PC-9 (cell line): ENCODE data around the gene DTX1. TPM values are rescaled to one million over a fixed set of nuclear protein-coding genes. Genes with fewer than 3 reads are reported as not detected.

ENCODE experiments used
- BruUV-seq: library from RNA; stranded (reverse); fragments of 400-500 nt; replicated peaks from 2 replicates; lab custom pipeline; 2021; lab: Mats Ljungman, UMichigan
- CTCF ChIA-PET: fragments of 300-600 bp; sonication (Branson Sonifier 250); formaldehyde crosslinking; loops from one replicate; lab custom pipeline; 2022; ENCODE audit warnings: antibody characterized with exemption; lab: Charles Lee
- POLR2A ChIA-PET: fragments of 300-600 bp; sonication (Branson Sonifier 250); formaldehyde crosslinking; loops from one replicate; lab custom pipeline; 2022; ENCODE audit warnings: antibody characterized with exemption; ENCODE audit not compliant: unreplicated experiment; lab: Charles Lee
- DNase-seq, 2 experiments: peaks; one replicate each; pipeline versions ENCODE4 v3.0.0 to v3.0.0-alpha.2; 2015 to 2022; ENCODE audit warnings: mixed read lengths in 1 of 2
- H2AFZ ChIP-seq: fragments of 200-600 bp; sonication (generic); 2 replicates; pipeline ENCODE4 v1.8.1; 2017; ENCODE audit warnings: antibody characterized with exemption
- H3F3A ChIP-seq: fragments of 200-600 bp; sonication (generic); 2 replicates; pipeline ENCODE4 v1.8.1; 2017; ENCODE audit warnings: antibody characterized with exemption, mild to moderate bottlenecking, low read depth; ENCODE audit not compliant: insufficient read depth
- H3K27ac ChIP-seq: fragments of 200-600 bp; sonication (generic); 2 replicates; pipeline ENCODE4 v1.6.1; 2016; ENCODE audit warnings: mixed run types
- H3K27me3 ChIP-seq: fragments of 200-600 bp; sonication (generic); 2 replicates; pipeline ENCODE4 v1.6.1; 2016; ENCODE audit warnings: low read depth, mixed run types; ENCODE audit not compliant: insufficient read depth
- H3K36me3 ChIP-seq: fragments of 200-600 bp; sonication (generic); 2 replicates; pipeline ENCODE4 v1.6.1; 2016; ENCODE audit warnings: low read depth, mixed run types
- H3K4me1 ChIP-seq: fragments of 200-600 bp; sonication (generic); replicated peaks from 2 replicates; pipeline ENCODE4 v1.6.1; 2016; ENCODE audit warnings: mixed run types; ENCODE audit not compliant: insufficient read depth
- H3K4me2 ChIP-seq: fragments of 200-600 bp; sonication (generic); 2 replicates; pipeline ENCODE4 v1.6.1; 2017; ENCODE audit warnings: mixed run types
- H3K4me3 ChIP-seq: fragments of 200-600 bp; sonication (generic); 2 replicates; pipeline ENCODE4 v1.6.1; 2016; ENCODE audit warnings: mixed run types
- H3K79me2 ChIP-seq: fragments of 200-600 bp; sonication (generic); 2 replicates; pipeline ENCODE4 v1.6.1; 2017; ENCODE audit warnings: low read depth, mixed run types
- H3K9me2 ChIP-seq: fragments of 200-600 bp; sonication (generic); 2 replicates; pipeline ENCODE4 v1.8.1; 2017; ENCODE audit warnings: mild to moderate bottlenecking; ENCODE audit not compliant: insufficient read depth
- H3K9me3 ChIP-seq: fragments of 200-600 bp; sonication (generic); 2 replicates; pipeline ENCODE4 v1.8.1; 2016; ENCODE audit warnings: low read depth; ENCODE audit not compliant: insufficient read depth
- H4K20me1 ChIP-seq: fragments of 200-600 bp; sonication (generic); 2 replicates; pipeline ENCODE4 v1.8.1; 2017; ENCODE audit not compliant: insufficient read depth
- EZH2 ChIP-seq: fragments of 200-600 bp; sonication (generic); IDR thresholded peaks from 2 replicates; pipeline ENCODE4 v1.8.0; 2017; ENCODE audit warnings: antibody characterized with exemption, low read depth
- intact Hi-C: fragments of 100-400 bp; cut with micrococcal nuclease; formaldehyde crosslinking; loops from one replicate; pipeline ENCODE4 v1.10.0; 2022; ENCODE audit not compliant: unreplicated experiment
- total RNA-seq: library from RNA; stranded (reverse); gene quantifications from 2 replicates; pipeline ENCODE4 v1.2.3, GENCODE V29; 2021
- TF ChIP-seq, protein P1 (sequence below): fragments of 200-600 bp; sonication (generic); conservative IDR thresholded peaks from 2 replicates; pipeline ENCODE4 v1.6.1; 2017; ENCODE audit warnings: mixed run types, antibody characterized with exemption, mild to moderate bottlenecking, moderate library complexity

DTX1 gene
- total RNA-seq, 1 experiment from 2014 or later = 0.13 TPM

- peaks cover 9% of the 10 kb centered on the region; the same call in 1 of the 2 replicates for H3K27me3 ChIP-seq
- H3K79me2 ChIP-seq = no peaks in the 10 kb centered on the region
- H3K9me2 ChIP-seq = no peaks in the 10 kb centered on the region
- H4K20me1 ChIP-seq = no peaks in the 10 kb centered on the region
- H3K4me2 ChIP-seq = no peak overlapping the region
- no peak overlapping the region for H3K27ac ChIP-seq
- TF ChIP-seq, protein P1, sequence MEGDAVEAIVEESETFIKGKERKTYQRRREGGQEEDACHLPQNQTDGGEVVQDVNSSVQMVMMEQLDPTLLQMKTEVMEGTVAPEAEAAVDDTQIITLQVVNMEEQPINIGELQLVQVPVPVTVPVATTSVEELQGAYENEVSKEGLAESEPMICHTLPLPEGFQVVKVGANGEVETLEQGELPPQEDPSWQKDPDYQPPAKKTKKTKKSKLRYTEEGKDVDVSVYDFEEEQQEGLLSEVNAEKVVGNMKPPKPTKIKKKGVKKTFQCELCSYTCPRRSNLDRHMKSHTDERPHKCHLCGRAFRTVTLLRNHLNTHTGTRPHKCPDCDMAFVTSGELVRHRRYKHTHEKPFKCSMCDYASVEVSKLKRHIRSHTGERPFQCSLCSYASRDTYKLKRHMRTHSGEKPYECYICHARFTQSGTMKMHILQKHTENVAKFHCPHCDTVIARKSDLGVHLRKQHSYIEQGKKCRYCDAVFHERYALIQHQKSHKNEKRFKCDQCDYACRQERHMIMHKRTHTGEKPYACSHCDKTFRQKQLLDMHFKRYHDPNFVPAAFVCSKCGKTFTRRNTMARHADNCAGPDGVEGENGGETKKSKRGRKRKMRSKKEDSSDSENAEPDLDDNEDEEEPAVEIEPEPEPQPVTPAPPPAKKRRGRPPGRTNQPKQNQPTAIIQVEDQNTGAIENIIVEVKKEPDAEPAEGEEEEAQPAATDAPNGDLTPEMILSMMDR = no peak
- TF ChIP-seq EZH2 = no peak
- no peaks in the 10 kb centered on the region for H3K9me3 ChIP-seq
- H3K4me1 ChIP-seq = 0 out of 2 replicates have a peak, but pooled peaks cover 4% of the 10 kb centered on the region
- no peak overlapping the region for H2AFZ ChIP-seq
- intact Hi-C loops = loop anchor here (5.0 kb wide), 2 partner anchors 40 to 50 kb away; partner anchors contain the start of gene RASAL1
- no peak for DNase-seq
- H3K4me3 ChIP-seq = no peak overlapping the region
- POLR2A ChIA-PET = no interaction called here
- H3F3A ChIP-seq = peaks cover 16% of the 10 kb centered on the region; the same call in 1 of the 2 replicates
- BruUV-seq = TSS peak; percentile 14
- H3K36me3 ChIP-seq = 0 out of 2 replicates have a peak, but pooled peaks cover 4% of the 10 kb centered on the region
- CTCF ChIA-PET = interaction anchor here (0.6 kb wide), 1 partner anchor 35 kb away, joined by 5 read pairs; no protein-coding TSS in a partner anchor
Measured at GRCh38 chr12:113096675-113097461, 40.3 kb downstream of the DTX1 start.

DNA sequence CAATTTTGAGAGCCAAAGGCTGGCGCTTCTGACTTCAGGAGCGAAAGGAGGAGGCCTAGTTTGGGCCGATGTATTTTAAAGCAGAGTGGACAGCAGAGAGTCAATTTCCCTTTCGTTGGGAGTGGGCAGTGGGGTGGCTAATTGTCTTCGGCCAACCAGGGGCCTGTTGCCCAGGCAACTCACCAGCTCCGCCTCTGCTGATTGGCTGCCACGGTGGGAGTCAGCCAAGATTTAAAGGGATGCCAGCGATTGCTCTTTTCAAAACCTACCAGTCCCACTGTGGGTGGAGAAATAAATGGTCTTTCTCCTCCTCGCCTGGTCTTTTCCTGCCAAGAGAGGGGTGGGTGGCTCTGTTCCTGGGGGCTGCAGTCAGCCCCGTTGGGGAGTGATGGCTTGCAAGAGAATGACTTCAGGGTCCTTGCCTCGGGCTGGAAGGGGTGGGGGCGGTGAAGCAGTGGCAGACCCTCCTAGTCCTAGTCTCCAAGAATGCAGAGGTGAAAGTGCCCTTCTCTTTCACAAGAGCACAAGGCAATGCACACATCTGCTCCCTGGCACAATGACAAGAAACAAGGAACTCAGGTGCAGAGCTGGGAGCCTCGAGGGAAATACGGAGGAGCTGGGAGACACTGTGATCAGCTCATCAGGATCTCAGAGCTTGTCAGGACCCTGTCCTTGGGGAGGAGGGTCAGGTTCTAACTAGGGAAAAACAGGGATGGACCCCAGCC, 41.3 kb downstream of the DTX1 start:
- Histone ChIP-seq H3K27me3 (no peaks in the 10 kb centered on the region), H3F3A (peaks cover 16% of the 10 kb centered on the region; the same call in 1 of the 2 replicates), H3K4me2 (no peak overlapping the region), H3K79me2 (no peaks in the 10 kb centered on the region), H3K36me3 (0 out of 2 replicates have a peak, but pooled peaks cover 4% of the 10 kb centered on the region), H3K27ac (no peak overlapping the region), H3K4me3 (no peak overlapping the region), H3K4me1 (0 out of 2 replicates have a peak, but pooled peaks cover 4% of the 10 kb centered on the region), H2AFZ (no peak overlapping the region), H4K20me1 (no peaks in the 10 kb centered on the region), H3K9me3 (no peaks in the 10 kb centered on the region), H3K9me2 (no peaks in the 10 kb centered on the region)
- DNase-seq = no peak
- TF ChIP-seq, protein P1 = no peak
- ChIA-PET POLR2A (interaction anchor here (0.6 kb wide), 1 partner anchor 55 kb away, joined by 3 read pairs; no protein-coding TSS in a partner anchor), CTCF (interaction anchor here (0.6 kb wide), 1 partner anchor 36 kb away, joined by 5 read pairs; no protein-coding TSS in a partner anchor)
- intact Hi-C loops = loop anchor here (1.0 to 5.0 kb wide), 4 partner anchors 39 to 77 kb away; partner anchors contain the start of gene RASAL1
- no TSS peak for BruUV-seq

DNA sequence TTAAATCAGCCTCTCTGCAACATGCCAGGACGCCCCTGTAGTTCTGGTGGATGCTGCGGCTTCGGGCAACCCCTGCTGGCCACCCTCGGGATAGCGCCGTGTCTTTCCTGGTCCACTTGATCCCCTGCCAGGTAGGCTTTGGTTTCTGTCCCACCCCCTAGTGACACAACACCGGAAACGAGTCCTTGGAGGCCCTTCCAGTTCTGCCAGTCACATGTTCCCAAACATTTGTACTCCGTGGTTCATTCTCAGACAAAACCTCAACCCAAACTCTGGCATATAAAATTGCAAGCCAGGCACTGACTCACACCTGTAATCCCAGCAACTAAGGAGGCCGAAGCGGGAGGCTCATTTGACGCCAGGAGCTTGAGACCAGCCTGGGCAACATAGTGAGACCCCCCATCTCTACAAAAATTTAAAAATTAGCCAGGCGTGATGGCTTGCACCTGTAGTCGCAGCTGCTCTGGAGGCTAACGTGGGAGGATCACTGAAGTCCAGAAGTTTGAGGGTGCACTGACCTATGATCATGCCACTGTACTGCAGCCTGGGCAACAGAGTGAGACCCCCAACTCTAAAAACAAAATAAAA, 42.0 kb downstream of the DTX1 start:
- Histone ChIP-seq H3K27me3 (no peaks in the 10 kb centered on the region), H3K4me3 (no peak overlapping the region), H2AFZ (no peak overlapping the region), H3K9me2 (no peaks in the 10 kb centered on the region), H3K4me2 (no peak overlapping the region), H3F3A (peaks cover 16% of the 10 kb centered on the region; the same call in 1 of the 2 replicates), H3K36me3 (0 out of 2 replicates have a peak, but pooled peaks cover 4% of the 10 kb centered on the region), H3K79me2 (no peaks in the 10 kb centered on the region), H3K27ac (peak overlapping the region; percentile 24; the same call in 1 of the 2 replicates), H4K20me1 (no peaks in the 10 kb centered on the region), H3K4me1 (0 out of 2 replicates have a peak, but pooled peaks cover 4% of the 10 kb centered on the region), H3K9me3 (no peaks in the 10 kb centered on the region)
- intact Hi-C loops = loop anchor here (1.0 to 5.0 kb wide), 4 partner anchors 39 to 76 kb away; partner anchors contain the start of gene RASAL1
- ChIA-PET CTCF (no interaction called here), POLR2A (no interaction called here)
- BruUV-seq = no TSS peak
- TF ChIP-seq, protein P1 = peak; percentile 93
- TF ChIP-seq EZH2 = no peak
- peak; percentile 90 to 93 for DNase-seq
